ENCODE measurements around the gene AP4B1. TPM values are rescaled to one million over a fixed set of nuclear protein-coding genes. Genes with fewer than 3 reads are reported as not detected.

The AP4B1 gene
- total RNA-seq, 1 experiment from 2014 or later: 14.2 TPM

- TF ChIP-seq ZNF219 (CRISPR knock-in tag; IDR thresholded peaks at IDR 0.05; ENCODE audit: borderline replicate concordance) (no peak), PRRX2 (CRISPR knock-in tag; IDR thresholded peaks at IDR 0.05) (no peak), ZBTB43 (CRISPR knock-in tag; IDR thresholded peaks at IDR 0.05) (no peak), ZNF263 (CRISPR knock-in tag; IDR thresholded peaks at IDR 0.05; ENCODE audit: low read depth) (no peak)
- TF ChIP-seq, protein P1, sequence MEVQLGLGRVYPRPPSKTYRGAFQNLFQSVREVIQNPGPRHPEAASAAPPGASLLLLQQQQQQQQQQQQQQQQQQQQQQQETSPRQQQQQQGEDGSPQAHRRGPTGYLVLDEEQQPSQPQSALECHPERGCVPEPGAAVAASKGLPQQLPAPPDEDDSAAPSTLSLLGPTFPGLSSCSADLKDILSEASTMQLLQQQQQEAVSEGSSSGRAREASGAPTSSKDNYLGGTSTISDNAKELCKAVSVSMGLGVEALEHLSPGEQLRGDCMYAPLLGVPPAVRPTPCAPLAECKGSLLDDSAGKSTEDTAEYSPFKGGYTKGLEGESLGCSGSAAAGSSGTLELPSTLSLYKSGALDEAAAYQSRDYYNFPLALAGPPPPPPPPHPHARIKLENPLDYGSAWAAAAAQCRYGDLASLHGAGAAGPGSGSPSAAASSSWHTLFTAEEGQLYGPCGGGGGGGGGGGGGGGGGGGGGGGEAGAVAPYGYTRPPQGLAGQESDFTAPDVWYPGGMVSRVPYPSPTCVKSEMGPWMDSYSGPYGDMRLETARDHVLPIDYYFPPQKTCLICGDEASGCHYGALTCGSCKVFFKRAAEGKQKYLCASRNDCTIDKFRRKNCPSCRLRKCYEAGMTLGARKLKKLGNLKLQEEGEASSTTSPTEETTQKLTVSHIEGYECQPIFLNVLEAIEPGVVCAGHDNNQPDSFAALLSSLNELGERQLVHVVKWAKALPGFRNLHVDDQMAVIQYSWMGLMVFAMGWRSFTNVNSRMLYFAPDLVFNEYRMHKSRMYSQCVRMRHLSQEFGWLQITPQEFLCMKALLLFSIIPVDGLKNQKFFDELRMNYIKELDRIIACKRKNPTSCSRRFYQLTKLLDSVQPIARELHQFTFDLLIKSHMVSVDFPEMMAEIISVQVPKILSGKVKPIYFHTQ (CRISPR knock-in tag; IDR thresholded peaks at IDR 0.05): no peak
- H3K4me1 Mint-ChIP-seq: no peaks in the 10 kb centered on the region
- no peak for ATAC-seq
These were observed 13.8 kb downstream of the AP4B1 start for GRCh38 chr1:113890816-113891215.

DNA sequence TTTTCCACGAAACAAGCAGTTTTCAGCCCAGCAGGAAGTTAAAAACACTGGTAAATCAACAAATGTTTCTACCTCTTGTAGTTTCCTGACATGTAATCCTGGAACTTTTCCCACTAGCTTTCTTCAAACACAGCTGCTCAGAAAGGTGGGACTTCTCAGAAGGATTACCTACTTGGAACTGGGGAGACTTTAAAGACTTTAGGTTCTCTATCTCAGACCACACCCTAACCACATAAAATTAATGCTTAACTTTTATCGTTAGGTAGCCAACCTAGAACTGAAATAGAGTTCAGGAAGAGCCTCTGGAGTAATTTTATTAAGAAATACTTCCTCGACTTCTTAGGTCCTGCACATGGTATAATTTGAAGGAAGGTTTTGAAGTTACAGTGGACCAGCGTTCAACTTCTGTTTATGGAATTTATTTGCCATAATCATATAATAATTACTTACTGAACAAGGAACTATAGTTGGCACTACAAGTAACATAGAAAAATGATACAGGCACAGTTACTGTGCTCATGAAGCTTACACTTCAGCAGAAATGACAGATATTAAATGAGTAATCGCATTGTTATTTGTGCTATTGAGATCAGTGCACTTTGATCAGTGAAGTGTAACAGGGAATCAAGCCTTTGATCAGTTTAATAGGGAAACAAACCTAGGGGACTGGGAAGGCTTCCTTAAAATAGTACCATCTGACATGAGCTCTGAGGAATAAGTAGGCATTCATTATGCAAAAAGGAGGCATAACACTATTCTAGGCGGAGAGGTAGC, 17.0 kb downstream of the AP4B1 start, which contains the start of gene BCL2L15:
Gene BCL2L15, minus strand, starts transcription at position 180 of the 774 bp plus-strand sequence. CDS start 206 bp downstream, outside the sequence.
- Mint-ChIP-seq H3K4me3 (no peak within 1 kb of the TSS), H3K9me3 (no peaks in the 10 kb centered on the region), H3K36me3 (no peaks in the 10 kb centered on the region), H3K27ac (no peak within 1 kb of the TSS), H3K27me3 (ENCODE audit: low read depth) (peaks cover 4% of the 10 kb centered on the region), H3K4me1 (no peaks in the 10 kb centered on the region)
- TF ChIP-seq GTF2I (CRISPR knock-in tag; conservative IDR thresholded peaks at IDR 0.05) (no peak), JUN (CRISPR knock-in tag; IDR thresholded peaks at IDR 0.05) (no peak), IRF1 (CRISPR knock-in tag; IDR thresholded peaks at IDR 0.05) (no peak), CREM (CRISPR knock-in tag; IDR thresholded peaks at IDR 0.05) (no peak), NFE2L1 (CRISPR knock-in tag; IDR thresholded peaks at IDR 0.05) (no peak), ZNF263 (CRISPR knock-in tag; IDR thresholded peaks at IDR 0.05; ENCODE audit: low read depth) (no peak), ARID4B (CRISPR knock-in tag; IDR thresholded peaks at IDR 0.05; ENCODE audit: borderline replicate concordance) (no peak), NR1H2 (CRISPR knock-in tag; IDR thresholded peaks at IDR 0.05) (no peak), CDX4 (CRISPR knock-in tag; IDR thresholded peaks at IDR 0.05; ENCODE audit: borderline replicate concordance) (no peak), STAT6 (CRISPR knock-in tag; conservative IDR thresholded peaks at IDR 0.05; ENCODE audit: low read depth) (no peak)
- TF ChIP-seq, protein P2, sequence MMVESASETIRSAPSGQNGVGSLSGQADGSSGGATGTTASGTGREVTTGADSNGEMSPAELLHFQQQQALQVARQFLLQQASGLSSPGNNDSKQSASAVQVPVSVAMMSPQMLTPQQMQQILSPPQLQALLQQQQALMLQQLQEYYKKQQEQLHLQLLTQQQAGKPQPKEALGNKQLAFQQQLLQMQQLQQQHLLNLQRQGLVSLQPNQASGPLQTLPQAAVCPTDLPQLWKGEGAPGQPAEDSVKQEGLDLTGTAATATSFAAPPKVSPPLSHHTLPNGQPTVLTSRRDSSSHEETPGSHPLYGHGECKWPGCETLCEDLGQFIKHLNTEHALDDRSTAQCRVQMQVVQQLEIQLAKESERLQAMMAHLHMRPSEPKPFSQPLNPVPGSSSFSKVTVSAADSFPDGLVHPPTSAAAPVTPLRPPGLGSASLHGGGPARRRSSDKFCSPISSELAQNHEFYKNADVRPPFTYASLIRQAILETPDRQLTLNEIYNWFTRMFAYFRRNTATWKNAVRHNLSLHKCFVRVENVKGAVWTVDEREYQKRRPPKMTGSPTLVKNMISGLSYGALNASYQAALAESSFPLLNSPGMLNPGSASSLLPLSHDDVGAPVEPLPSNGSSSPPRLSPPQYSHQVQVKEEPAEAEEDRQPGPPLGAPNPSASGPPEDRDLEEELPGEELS (CRISPR knock-in tag; IDR thresholded peaks at IDR 0.05): no peak
- ChIA-PET CTCF (no interaction called here), POLR2A (no interaction called here)
- DNase-seq (ENCODE audit: low spot score) (no peak), ATAC-seq (no peak)

More at GRCh38 chr1:113890816-113891215, 13.8 kb downstream of the AP4B1 start:
- DNase-seq (ENCODE audit: low spot score): no peak
- Mint-ChIP-seq H3K36me3 (no peaks in the 10 kb centered on the region; the same call in 1 of the 2 replicates), H3K27ac (no peak overlapping the region), H3K27me3 (ENCODE audit: low read depth) (peaks cover 4% of the 10 kb centered on the region; the same call in 1 of the 2 replicates), H3K4me3 (no peak overlapping the region), H3K9me3 (no peaks in the 10 kb centered on the region)
- ChIA-PET POLR2A (no interaction called here), CTCF (interaction anchor here (1.3 kb wide), 1 partner anchor 55 kb away, joined by 3 read pairs; no protein-coding TSS in a partner anchor)
